WTC11 (cell line): ENCODE data around the gene NAV3. TPM values are rescaled to one million over a fixed set of nuclear protein-coding genes. Genes with fewer than 3 reads are reported as not detected.

ENCODE experiments used
- ATAC-seq: fragments of 200-7000 bp; cut with Tn5 transposase; 2 replicates; pipeline ENCODE4 v1.10.0; 2021; ENCODE audit warnings: mild to moderate bottlenecking, moderate library complexity
- CTCF ChIA-PET: fragments of 300-600 bp; sonication (Branson Sonifier 250); formaldehyde crosslinking; loops from one replicate; lab custom pipeline; 2021; ENCODE audit warnings: antibody characterized with exemption; lab: Charles Lee
- POLR2A ChIA-PET: fragments of 350-600 bp; sonication (Branson Sonifier 250); formaldehyde crosslinking; loops from one replicate; lab custom pipeline; 2021; ENCODE audit warnings: antibody characterized with exemption; lab: Charles Lee
- DNase-seq: peaks from one replicate; pipeline ENCODE4 v3.0.0; 2021; ENCODE audit warnings: low spot score
- H3K27ac Mint-ChIP-seq: 2 replicates; pipeline ENCODE4 v1.8.0; 2021; ENCODE audit warnings: mixed read lengths
- H3K27me3 Mint-ChIP-seq: 2 replicates; pipeline ENCODE4 v1.8.0; 2021; ENCODE audit warnings: low read depth, mild to moderate bottlenecking, moderate library complexity, mixed read lengths
- H3K36me3 Mint-ChIP-seq: 2 replicates; pipeline ENCODE4 v1.8.0; 2021; ENCODE audit warnings: mixed read lengths
- H3K4me1 Mint-ChIP-seq: 2 replicates; pipeline ENCODE4 v1.8.0; 2022; ENCODE audit warnings: mixed read lengths
- H3K4me3 Mint-ChIP-seq: 2 replicates; pipeline ENCODE4 v1.8.0; 2021; ENCODE audit warnings: mild to moderate bottlenecking, moderate library complexity, mixed read lengths
- H3K9me3 Mint-ChIP-seq: 2 replicates; pipeline ENCODE4 v1.8.0; 2021; ENCODE audit warnings: mixed read lengths
- ARID4B ChIP-seq: sonication (generic); formaldehyde crosslinking; IDR thresholded peaks from 2 replicates; pipeline ENCODE4 v1.8.0; 2023; ENCODE audit warnings: missing genetic modification reagents, mild to moderate bottlenecking, borderline replicate concordance
- CBFB ChIP-seq: sonication (generic); formaldehyde crosslinking; IDR thresholded peaks from 2 replicates; pipeline ENCODE4 v1.8.1; 2022; ENCODE audit warnings: mild to moderate bottlenecking, low read depth, missing genetic modification reagents
- CDX4 ChIP-seq: fragments of 250-450 bp; sonication (Bioruptor Pico); IDR thresholded peaks from 2 replicates; pipeline ENCODE4 v1.9.0; 2021; ENCODE audit warnings: moderate library complexity, mild to moderate bottlenecking, inconsistent platforms, borderline replicate concordance
- CREM ChIP-seq: sonication (generic); formaldehyde crosslinking; IDR thresholded peaks from 2 replicates; pipeline ENCODE4 v1.8.1; 2022; ENCODE audit warnings: mild to moderate bottlenecking, missing genetic modification reagents, moderate library complexity
- GRHL2 ChIP-seq: fragments of 250-450 bp; sonication (Bioruptor Pico); IDR thresholded peaks from 2 replicates; pipeline ENCODE4 v1.8.0; 2022; ENCODE audit warnings: mild to moderate bottlenecking, moderate library complexity; ENCODE audit not compliant: insufficient replicate concordance, severe bottlenecking
- GTF2I ChIP-seq: fragments of 250-450 bp; sonication (Bioruptor Pico); conservative IDR thresholded peaks from 2 replicates; pipeline ENCODE4 v1.4.0; 2021; ENCODE audit warnings: mild to moderate bottlenecking
- JAZF1 ChIP-seq: fragments of 250-450 bp; sonication (Bioruptor Pico); IDR thresholded peaks from 2 replicates; pipeline ENCODE4 v1.9.0; 2021; ENCODE audit warnings: moderate library complexity, mild to moderate bottlenecking, inconsistent platforms
- MAX ChIP-seq: sonication (generic); formaldehyde crosslinking; IDR thresholded peaks from 2 replicates; pipeline ENCODE4 v1.8.0; 2022; ENCODE audit warnings: mild to moderate bottlenecking, missing genetic modification reagents
- NFATC4 ChIP-seq: fragments of 250-450 bp; sonication (Bioruptor Pico); IDR thresholded peaks from 2 replicates; pipeline ENCODE4 v1.9.0; 2021; ENCODE audit warnings: mild to moderate bottlenecking
- NFE2L1 ChIP-seq: sonication (generic); formaldehyde crosslinking; IDR thresholded peaks from 2 replicates; pipeline ENCODE4 v1.8.1; 2023; ENCODE audit warnings: missing genetic modification reagents
- TCF7 ChIP-seq: sonication (generic); formaldehyde crosslinking; IDR thresholded peaks from 2 replicates; pipeline ENCODE4 v1.8.0; 2022; ENCODE audit warnings: mild to moderate bottlenecking, low read depth, missing genetic modification reagents, moderate library complexity
- ZNF219 ChIP-seq: sonication (generic); formaldehyde crosslinking; IDR thresholded peaks from 2 replicates; pipeline ENCODE4 v1.8.0; 2023; ENCODE audit warnings: missing genetic modification reagents, mild to moderate bottlenecking, borderline replicate concordance
- ZNF263 ChIP-seq: sonication (generic); formaldehyde crosslinking; IDR thresholded peaks from 2 replicates; pipeline ENCODE4 v1.8.1; 2022; ENCODE audit warnings: low read depth, mild to moderate bottlenecking, moderate library complexity, missing genetic modification reagents
- ZNF416 ChIP-seq: fragments of 250-450 bp; sonication (Bioruptor Pico); IDR thresholded peaks from 2 replicates; pipeline ENCODE4 v1.9.0; 2021; ENCODE audit warnings: mild to moderate bottlenecking, inconsistent platforms
- ZNF425 ChIP-seq: fragments of 250-450 bp; sonication (Bioruptor Pico); conservative IDR thresholded peaks from 2 replicates; pipeline ENCODE4 v1.9.0; 2021; ENCODE audit warnings: mild to moderate bottlenecking
- ZNF671 ChIP-seq: fragments of 250-450 bp; sonication (Bioruptor Pico); IDR thresholded peaks from 2 replicates; pipeline ENCODE4 v1.8.0; 2021; ENCODE audit warnings: mild to moderate bottlenecking
- total RNA-seq: library from RNA; stranded (reverse); gene quantifications from 3 replicates; pipeline ENCODE4 v1.2.3, GENCODE V29; 2021
- TF ChIP-seq, protein P1 (sequence below): sonication (generic); formaldehyde crosslinking; IDR thresholded peaks from 2 replicates; pipeline ENCODE4 v1.8.1; 2023; ENCODE audit warnings: mild to moderate bottlenecking, moderate library complexity, missing genetic modification reagents

Gene NAV3
- total RNA-seq, 1 experiment from 2014 or later: 3.3 TPM

GRCh38 chr12:78157199-78157598, 326.5 kb downstream of the NAV3 start (continued):
- TF ChIP-seq CDX4 (no peak), TCF7 (CRISPR knock-in tag) (no peak)

DNA sequence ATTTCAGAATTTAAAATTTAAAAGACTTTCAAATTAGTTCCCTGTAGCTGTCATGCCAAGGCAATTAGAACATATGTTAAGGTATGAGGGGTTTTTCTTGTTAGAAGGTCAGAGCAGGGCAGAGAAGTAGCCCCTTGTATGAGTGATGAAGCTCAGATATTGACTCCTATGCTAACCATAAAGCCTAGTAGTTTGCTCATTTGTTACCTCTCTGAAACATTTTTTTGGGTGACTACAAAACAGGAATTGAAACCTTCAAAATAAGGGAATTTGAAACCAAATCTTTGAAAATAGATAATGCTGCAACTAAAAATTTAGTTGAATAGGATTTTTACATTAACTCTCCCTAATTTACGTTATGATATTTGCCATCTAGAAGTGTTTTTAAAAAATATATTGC, 333.5 kb downstream of the NAV3 start:
- Mint-ChIP-seq H3K4me1 (no peaks in the 10 kb centered on the region), H3K36me3 (no peaks in the 10 kb centered on the region), H3K27me3 (no peaks in the 10 kb centered on the region), H3K9me3 (no peaks in the 10 kb centered on the region), H3K4me3 (no peak overlapping the region), H3K27ac (no peak overlapping the region)
- ChIA-PET POLR2A (interaction anchor here (0.6 kb wide), 1 partner anchor 1081 kb away, joined by 5 read pairs; no protein-coding TSS in a partner anchor), CTCF (interaction anchor here (1.0 to 2.2 kb wide), 3 partner anchors 15 to 307 kb away, joined by 3 to 7 read pairs (median 3); no protein-coding TSS in a partner anchor)
- no peak for DNase-seq
- TF ChIP-seq ZNF425 (CRISPR knock-in tag) (no peak), MAX (CRISPR knock-in tag) (no peak), ZNF671 (no peak), CREM (no peak), ZNF219 (no peak), ARID4B (no peak), GRHL2 (CRISPR knock-in tag) (no peak)
- ATAC-seq: no peak

GRCh38 chr12:78167510-78167909, 336.8 kb downstream of the NAV3 start:
- Mint-ChIP-seq H3K4me3 (no peak overlapping the region), H3K4me1 (no peaks in the 10 kb centered on the region), H3K27ac (no peak overlapping the region), H3K36me3 (no peaks in the 10 kb centered on the region), H3K27me3 (no peaks in the 10 kb centered on the region), H3K9me3 (no peaks in the 10 kb centered on the region)
- POLR2A ChIA-PET: no interaction called here
- no peak for TF ChIP-seq TCF7 (CRISPR knock-in tag)
- TF ChIP-seq JAZF1 (CRISPR knock-in tag): no peak
- TF ChIP-seq ZNF263 (CRISPR knock-in tag): no peak
- TF ChIP-seq NFE2L1 (CRISPR knock-in tag): no peak
- TF ChIP-seq CBFB (CRISPR knock-in tag): no peak
- TF ChIP-seq, protein P1, sequence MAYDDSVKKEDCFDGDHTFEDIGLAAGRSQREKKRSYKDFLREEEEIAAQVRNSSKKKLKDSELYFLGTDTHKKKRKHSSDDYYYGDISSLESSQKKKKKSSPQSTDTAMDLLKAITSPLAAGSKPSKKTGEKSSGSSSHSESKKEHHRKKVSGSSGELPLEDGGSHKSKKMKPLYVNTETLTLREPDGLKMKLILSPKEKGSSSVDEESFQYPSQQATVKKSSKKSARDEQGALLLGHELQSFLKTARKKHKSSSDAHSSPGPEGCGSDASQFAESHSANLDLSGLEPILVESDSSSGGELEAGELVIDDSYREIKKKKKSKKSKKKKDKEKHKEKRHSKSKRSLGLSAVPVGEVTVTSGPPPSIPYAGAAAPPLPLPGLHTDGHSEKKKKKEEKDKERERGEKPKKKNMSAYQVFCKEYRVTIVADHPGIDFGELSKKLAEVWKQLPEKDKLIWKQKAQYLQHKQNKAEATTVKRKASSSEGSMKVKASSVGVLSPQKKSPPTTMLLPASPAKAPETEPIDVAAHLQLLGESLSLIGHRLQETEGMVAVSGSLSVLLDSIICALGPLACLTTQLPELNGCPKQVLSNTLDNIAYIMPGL (CRISPR knock-in tag): no peak
- no peak for TF ChIP-seq ZNF416 (CRISPR knock-in tag)
- TF ChIP-seq GTF2I (CRISPR knock-in tag): no peak
- TF ChIP-seq NFATC4 (CRISPR knock-in tag): no peak
- ATAC-seq (no peak), DNase-seq (no peak)
- CTCF ChIA-PET: no interaction called here
